ENCODE measurements around the gene UNC80.

The UNC80 gene

DNA sequence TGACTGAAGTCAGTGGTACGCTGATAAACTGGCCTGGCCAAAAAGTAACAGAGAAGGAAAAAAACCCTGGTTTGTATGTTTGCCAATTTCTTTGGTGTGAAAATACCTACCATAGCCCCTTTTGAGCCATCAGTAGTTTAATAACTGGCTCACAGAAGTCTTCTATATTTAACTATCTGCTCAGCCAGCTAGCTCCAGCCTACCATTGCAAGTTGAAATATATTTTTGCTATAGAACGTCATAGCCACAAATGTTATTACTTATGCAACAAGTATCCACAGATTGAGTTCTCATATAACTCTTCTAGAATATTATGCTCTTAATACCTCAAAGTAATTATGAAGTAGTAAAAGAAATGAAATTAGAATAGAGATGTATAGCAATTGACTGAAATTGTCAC lies 256.0 kb downstream of the UNC80 start:
- in situ Hi-C loops (cut with HindIII; ENCODE audit: low sequenced_read_pairs) = no loop called here
- no peak for DNase-seq (ENCODE audit: low read depth)
- no peak overlapping the region for H3K4me3 ChIP-seq (ENCODE audit: low read depth, low read length)
- no peak for TF ChIP-seq CTCF (IDR thresholded peaks at IDR 0.05; ENCODE audit: low read depth, low read length, missing control alignments)

GRCh38 chr2:210028178-210028577 lies 256.5 kb downstream of the UNC80 start:
- H3K4me3 ChIP-seq (ENCODE audit: low read depth, low read length) = no peak overlapping the region
- TF ChIP-seq CTCF (IDR thresholded peaks at IDR 0.05; ENCODE audit: low read depth, low read length, missing control alignments) = no peak

DNA sequence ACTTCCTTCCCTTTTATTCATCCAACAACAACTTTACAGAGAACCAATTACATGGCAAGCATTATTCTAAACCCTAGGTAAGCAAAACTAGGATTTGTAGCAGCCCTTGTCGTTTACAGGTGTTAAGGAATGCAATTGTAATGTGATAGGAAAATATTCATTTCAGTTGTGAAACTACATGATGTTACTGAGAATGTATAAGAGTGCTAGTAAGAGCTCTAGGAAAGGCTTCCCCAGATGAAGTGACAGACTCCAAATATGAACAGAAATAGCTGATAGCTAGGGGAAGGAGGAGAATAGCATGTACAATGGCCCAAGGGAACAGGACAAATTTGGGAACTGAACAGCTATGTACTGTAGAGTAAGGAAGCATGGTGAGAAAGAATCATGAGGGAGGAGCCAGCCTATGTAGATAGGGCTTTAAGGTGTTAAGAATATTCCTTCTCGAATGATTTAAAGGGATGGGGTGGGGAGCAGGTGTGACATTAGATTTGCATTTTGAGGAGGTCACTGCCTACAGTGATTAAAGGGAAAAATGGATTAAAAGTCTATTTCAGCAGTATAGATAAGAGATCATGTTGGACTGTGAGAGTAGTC lies 262.6 kb downstream of the UNC80 start:
- no peak for TF ChIP-seq CTCF (IDR thresholded peaks at IDR 0.05; ENCODE audit: low read depth, low read length, missing control alignments)
- DNase-seq (ENCODE audit: low read depth) = no peak
- in situ Hi-C loops (cut with HindIII; ENCODE audit: low sequenced_read_pairs) = no loop called here
- no peak overlapping the region for H3K4me3 ChIP-seq (ENCODE audit: low read depth, low read length)

More at GRCh38 chr2:210028178-210028577, 256.5 kb downstream of the UNC80 start:
- in situ Hi-C loops (cut with HindIII; ENCODE audit: low sequenced_read_pairs) = no loop called here
- no peak for DNase-seq (ENCODE audit: low read depth)

GRCh38 chr2:210035679-210036078 lies 264.0 kb downstream of the UNC80 start:
- TF ChIP-seq CTCF (IDR thresholded peaks at IDR 0.05; ENCODE audit: low read depth, low read length, missing control alignments) = no peak
- in situ Hi-C loops (cut with HindIII; ENCODE audit: low sequenced_read_pairs) = no loop called here
- no peak overlapping the region for H3K4me3 ChIP-seq (ENCODE audit: low read depth, low read length)
- no peak for DNase-seq (ENCODE audit: low read depth)

GRCh38 chr2:210038078-210038477 lies 266.4 kb downstream of the UNC80 start:
- TF ChIP-seq CTCF (IDR thresholded peaks at IDR 0.05; ENCODE audit: low read depth, low read length, missing control alignments) = no peak
- no peak for DNase-seq (ENCODE audit: low read depth)
- in situ Hi-C loops (cut with HindIII; ENCODE audit: low sequenced_read_pairs) = no loop called here
- H3K4me3 ChIP-seq (ENCODE audit: low read depth, low read length) = no peak overlapping the region

- TF ChIP-seq CTCF (IDR thresholded peaks at IDR 0.05; ENCODE audit: low read depth, low read length, missing control alignments) = no peak
- in situ Hi-C loops (cut with HindIII; ENCODE audit: low sequenced_read_pairs) = no loop called here
- DNase-seq (ENCODE audit: low read depth) = no peak
- H3K4me3 ChIP-seq (ENCODE audit: low read depth, low read length) = no peak overlapping the region
Measured at GRCh38 chr2:210046851-210047500, 275.3 kb downstream of the UNC80 start.
